Adrenal gland (tissue), 5 donors: ENCODE measurements around the gene CLIC4.

ENCODE experiments used
- CTCF ChIP-seq, 6 experiments: fragments of 450-650 bp in 4 of 6; fragments of 200-600 bp in 2 of 6; sonication (generic) in 1 of 6; IDR thresholded peaks; 1 replicate in 5 of 6; 2 replicates in 1 of 6; pipeline versions ENCODE4 v1.5.1 to v1.8.0; 2016 to 2021; ENCODE audit warnings: antibody characterized with exemption in 6 of 6, mild to moderate bottlenecking in 2 of 6, moderate library complexity in 1 of 6
- POLR2A ChIP-seq, 2 donors: fragments of 450-650 bp; IDR thresholded peaks; one replicate each; pipeline ENCODE4 v1.6.1; 2017; ENCODE audit warnings: antibody characterized with exemption in 2 of 2, mild to moderate bottlenecking in 2 of 2, moderate library complexity in 1 of 2
- donor health status: DM: no; HTN: no; CAD: no.

- TF ChIP-seq CTCF (IDR thresholded peaks at IDR 0.05): no peak
- no peak for TF ChIP-seq POLR2A (IDR thresholded peaks at IDR 0.05)
Measured at GRCh38 chr1:24859063-24860010, 114.1 kb downstream of the CLIC4 start.
